Activated T-helper 9 cell treated with anti-CD3 and anti-CD28 coated beads, Interleukin-2, amount 50 U/mL, for 16 hours (primary cell): ENCODE results near the gene RNU1-1.
"Not testable (repeated sequence)": the region's sequence is repeated elsewhere in the genome, so short reads cannot be mapped to it uniquely, and the experiment has no call there.

Experiments used
- DNase-seq: peaks from one replicate; pipeline ENCODE4 v3.0.0-alpha.2; 2020; ENCODE audit warnings: low read depth

RNU1-1 gene

GRCh38 chr1:16521679-16522078 lies 7.6 kb upstream of the RNU1-1 start:
- not testable (repeated sequence) for DNase-seq

GRCh38 chr1:16521288-16521583 lies 7.2 kb upstream of the RNU1-1 start:
- no peak for DNase-seq

GRCh38 chr1:16520435-16521287 lies 6.6 kb upstream of the RNU1-1 start:
- not testable (repeated sequence) for DNase-seq

- not testable (repeated sequence) for DNase-seq
Measured at GRCh38 chr1:16519255-16519951, 5.3 kb upstream of the RNU1-1 start.

- not testable (repeated sequence) for DNase-seq
Measured at GRCh38 chr1:16518913-16519254, 4.8 kb upstream of the RNU1-1 start.

- not testable (repeated sequence) for DNase-seq
Measured at GRCh38 chr1:16516694-16517410, 2.8 kb upstream of the RNU1-1 start.

- peak; percentile 59 for DNase-seq
Measured at GRCh38 chr1:16513412-16514106, 526 bp downstream of the RNU1-1 start.

GRCh38 chr1:16512624-16513411 lies 1.3 kb downstream of the RNU1-1 start:
- peak; percentile 15 for DNase-seq

GRCh38 chr1:16511926-16512325 lies 2.2 kb downstream of the RNU1-1 start:
- not testable (repeated sequence) for DNase-seq

- not testable (repeated sequence) for DNase-seq
Measured at GRCh38 chr1:16508861-16509445, 5.1 kb downstream of the RNU1-1 start.

- not testable (repeated sequence) for DNase-seq
Measured at GRCh38 chr1:16506364-16507136, 7.5 kb downstream of the RNU1-1 start.

- not testable (repeated sequence) for DNase-seq
Measured at GRCh38 chr1:16505870-16506269, 8.2 kb downstream of the RNU1-1 start.

GRCh38 chr1:16503494-16503893 lies 10.6 kb downstream of the RNU1-1 start:
- no peak for DNase-seq

GRCh38 chr1:16501446-16501845 lies 12.6 kb downstream of the RNU1-1 start:
- DNase-seq = not testable (repeated sequence)

GRCh38 chr1:16500975-16501374 lies 13.1 kb downstream of the RNU1-1 start:
- not testable (repeated sequence) for DNase-seq

GRCh38 chr1:16500466-16500865 lies 13.6 kb downstream of the RNU1-1 start:
- DNase-seq = not testable (repeated sequence)

- DNase-seq = peak; percentile 77
Measured at GRCh38 chr1:16498573-16499413, 15.3 kb downstream of the RNU1-1 start.

GRCh38 chr1:16498047-16498446 lies 16.0 kb downstream of the RNU1-1 start:
- DNase-seq = not testable (repeated sequence)

GRCh38 chr1:16497474-16497904 lies 16.6 kb downstream of the RNU1-1 start:
- DNase-seq = not testable (repeated sequence)
